Anterior cingulate cortex (tissue), 58 donors: ENCODE data around the gene MICAL3.

ENCODE experiments used
- DNase-seq, 58 donors: peaks; one replicate each; lab custom pipeline; 2025; lab: John Stamatoyannopoulos, UW

MICAL3 gene

GRCh38 chr22:17920992-17921650 is 103.2 kb downstream of the MICAL3 start:
- DNase-seq = no peak

DNA sequence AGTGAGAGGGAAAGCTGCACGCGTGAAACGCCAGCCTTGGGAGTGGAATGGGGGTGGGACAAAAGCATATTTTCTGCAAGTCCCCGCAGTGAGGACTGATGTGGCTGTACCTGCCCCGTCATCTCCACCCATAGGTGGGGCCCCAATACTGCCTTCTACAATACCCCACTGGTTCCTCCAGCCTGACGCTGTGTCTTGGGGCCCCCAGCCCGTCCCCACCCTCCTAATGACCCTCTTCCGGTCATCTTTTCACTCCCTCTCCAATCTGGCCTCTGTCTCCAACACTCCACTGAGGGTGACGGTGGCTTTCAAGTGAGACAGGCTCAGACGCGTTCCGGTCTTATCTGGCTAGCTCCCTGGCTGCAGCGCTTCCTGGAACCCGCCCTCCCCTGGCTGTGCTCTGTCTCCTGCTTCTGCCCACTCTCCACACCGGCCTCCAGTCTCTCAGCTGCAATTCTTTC is 104.2 kb downstream of the MICAL3 start:
- peak in 4 of 58 donors; percentile 16 to 34 (median 26) for DNase-seq

DNA sequence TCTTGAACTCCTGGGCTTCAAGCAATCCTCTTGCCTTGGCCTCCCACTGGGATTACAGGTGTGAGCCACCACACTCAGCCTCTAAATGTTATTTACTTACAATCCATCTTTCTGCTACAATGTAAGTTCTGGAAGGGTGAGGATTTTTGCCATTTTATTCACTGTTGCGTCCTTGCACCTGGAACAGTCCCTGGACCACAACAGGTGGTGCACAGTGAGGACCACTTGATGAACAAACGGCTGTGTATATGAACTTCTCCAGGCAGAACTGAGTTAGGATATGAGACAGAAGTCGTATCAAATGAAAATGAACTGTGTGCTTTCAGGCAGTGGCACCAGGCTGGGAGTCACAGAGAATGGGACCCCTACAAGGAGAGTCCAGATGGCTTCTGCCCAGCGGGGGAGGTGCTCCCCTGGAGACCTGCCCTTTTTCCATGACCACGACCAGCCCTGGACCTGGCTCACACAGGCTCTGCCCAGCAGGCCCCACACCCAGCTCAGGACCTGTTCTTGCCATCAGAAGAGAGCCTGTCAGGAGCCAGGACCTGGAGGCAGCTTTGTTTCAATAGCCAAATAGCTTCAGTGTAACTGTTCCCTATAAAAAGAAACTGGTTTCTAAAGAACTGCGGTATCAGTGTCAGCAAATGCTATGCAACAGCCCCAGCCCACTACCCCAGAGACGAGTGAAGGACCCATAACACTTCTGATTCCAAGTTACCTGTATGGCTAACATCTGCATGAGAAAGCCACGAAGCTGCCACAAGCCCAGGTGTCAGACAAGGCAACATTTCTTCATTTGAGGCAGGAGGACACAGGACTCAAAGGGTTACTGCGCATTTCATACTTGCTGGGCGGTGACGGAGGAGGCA is 104.9 kb downstream of the MICAL3 start:
- peak in 1 of 58 donors; percentile 23 for DNase-seq

GRCh38 chr22:17918840-17919239 is 105.5 kb downstream of the MICAL3 start:
- DNase-seq = no peak

DNA sequence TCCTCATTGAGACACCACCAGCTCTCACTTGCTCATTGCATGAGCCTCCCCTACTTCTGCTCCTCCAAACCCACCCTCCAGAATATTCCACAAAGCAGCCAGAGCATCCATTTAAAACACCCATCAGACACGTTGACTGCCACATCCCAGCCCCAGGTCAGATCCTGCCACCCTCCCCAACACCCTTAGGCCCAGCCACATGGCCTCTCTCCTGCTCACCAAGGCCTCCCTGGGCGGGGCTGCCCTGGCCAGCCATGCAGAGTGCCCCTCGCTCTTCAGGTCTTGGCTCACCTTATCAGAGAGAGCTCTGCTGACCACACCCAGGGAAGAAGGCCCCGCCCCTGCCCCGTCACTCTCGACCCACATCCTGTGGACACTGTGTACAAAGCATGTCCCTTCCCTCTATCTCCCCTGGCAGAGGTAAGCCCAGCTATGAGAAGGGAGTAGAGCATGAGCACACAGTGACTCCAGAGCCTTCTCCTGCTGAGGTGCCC is 106.8 kb downstream of the MICAL3 start:
- no peak for DNase-seq

DNA sequence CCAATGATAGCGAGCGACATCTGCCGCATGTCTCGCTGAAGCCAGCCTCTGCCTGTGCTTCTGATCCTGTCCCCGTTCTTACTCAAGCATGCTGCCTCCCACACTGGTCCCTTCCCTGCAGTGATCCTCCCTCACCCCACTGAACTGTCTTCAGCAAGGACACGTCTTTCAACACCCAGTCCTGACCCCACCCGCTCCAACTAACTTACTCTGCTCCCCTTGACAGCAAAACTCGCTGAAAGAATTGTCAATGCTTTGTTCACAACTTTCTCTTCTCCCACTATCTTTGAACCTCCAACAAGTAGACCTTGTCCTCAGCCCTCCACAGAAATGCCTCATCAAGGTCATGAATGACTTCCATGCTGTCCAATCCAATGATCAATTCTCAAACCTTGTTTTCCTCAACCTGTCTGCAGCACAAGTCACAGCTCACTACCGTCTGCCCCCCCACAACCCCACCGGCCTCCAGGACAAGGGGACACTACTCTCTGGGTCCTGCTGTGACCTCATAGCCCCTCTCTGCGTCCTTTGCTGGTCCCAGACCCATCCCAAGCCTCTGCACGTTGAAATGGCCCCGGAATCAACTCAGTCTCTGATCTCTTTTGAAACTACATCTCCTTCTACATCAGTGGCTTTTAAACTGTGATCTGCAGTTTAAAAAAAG is 108.0 kb downstream of the MICAL3 start:
- DNase-seq = no peak

GRCh38 chr22:17915676-17916075 is 108.7 kb downstream of the MICAL3 start:
- no peak for DNase-seq

DNA sequence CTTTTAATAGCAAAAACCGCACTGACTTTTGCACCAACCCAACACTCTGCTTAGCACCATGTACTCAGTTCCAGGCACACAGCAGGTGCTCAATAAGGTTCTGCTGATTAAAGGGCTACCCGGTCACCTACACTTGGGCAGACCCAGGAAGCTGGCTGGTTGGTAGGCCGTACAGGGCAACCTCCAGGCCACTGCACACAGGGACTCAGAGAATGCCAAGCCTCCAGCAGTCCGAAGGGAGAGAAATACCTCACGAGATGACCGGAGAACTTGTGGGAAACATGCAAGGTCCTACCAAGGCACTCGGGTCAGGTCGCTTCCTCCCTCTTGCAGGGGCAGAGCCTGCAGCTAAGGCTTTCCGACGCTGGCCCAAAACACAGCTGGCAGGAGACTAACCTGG is 109.2 kb downstream of the MICAL3 start:
- no peak for DNase-seq

DNA sequence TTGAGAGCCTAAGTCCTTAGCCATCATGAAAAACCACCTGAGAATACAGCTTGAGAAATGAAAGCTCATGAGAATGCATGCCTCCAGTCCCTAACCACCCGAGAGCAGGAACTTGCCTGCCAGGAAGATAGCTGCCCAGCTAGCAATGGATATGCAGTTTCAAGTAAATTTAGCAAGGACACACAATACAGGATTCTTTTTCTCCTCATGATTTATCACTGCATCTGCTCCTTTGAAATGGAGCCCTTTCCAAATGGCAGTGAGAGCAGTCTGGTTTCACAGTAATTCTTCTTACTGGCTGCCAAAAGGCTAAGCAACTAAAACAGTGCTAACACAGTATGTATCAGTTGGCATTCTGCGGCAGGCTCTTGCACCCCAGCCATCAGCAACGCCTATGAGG is 109.9 kb downstream of the MICAL3 start:
- DNase-seq = peak in 12 of 58 donors; percentile 12 to 68 (median 32)

GRCh38 chr22:17913801-17914347 is 110.5 kb downstream of the MICAL3 start:
- no peak for DNase-seq

DNA sequence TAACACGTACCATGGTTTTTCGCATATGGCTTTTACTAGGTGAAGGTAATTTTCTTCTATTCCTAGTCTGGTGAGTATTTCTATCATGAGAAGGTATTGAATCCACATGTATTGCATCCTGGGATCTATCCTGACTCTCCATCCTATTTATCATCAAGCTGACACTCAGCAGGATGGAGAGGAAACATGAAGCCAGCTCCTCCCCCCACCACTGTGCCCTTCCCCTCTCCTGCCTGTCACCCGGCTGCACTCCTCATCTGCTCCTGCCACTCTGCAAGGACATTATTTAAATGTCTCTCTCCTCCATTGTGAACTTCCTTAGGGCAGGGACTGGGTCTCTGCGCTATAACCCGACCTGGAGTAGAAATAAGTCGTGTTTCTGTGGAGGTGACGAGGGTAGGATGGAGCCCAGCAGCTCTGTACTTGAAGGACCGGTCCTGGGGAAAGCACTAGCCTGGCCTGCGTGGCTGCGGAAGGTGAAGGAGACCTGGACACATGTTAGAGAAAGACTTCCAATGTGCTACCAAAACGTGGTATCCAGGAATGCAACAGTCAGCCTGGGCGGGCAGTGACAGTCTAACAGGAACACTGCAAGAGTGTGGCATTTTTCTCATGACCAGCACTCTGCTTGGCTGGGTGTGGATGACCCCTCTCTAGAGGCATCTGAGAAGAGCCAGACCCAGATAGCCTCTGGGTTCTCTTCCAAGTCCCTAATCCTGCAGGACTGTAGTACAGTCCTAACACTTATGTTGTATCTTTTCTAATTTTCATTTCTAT is 111.2 kb downstream of the MICAL3 start:
- DNase-seq = no peak

DNA sequence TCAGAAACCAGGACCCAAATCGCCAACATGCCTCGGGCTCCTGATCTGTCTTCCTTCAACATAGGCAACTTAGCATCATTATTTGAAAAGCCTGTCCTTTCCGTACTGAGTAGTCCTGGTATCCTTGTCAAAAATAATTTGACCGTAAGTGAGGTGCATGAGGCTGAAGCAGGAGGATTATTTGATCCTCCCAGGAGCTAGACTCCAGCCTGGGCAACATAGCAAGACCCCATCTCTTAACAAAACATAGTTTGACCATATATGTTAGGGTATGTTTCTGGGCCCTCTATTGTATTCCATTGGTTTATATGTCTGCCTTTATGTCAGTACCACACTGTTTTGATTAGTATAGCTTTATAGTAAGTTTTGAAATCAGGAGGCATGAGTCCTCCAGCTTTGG is 112.5 kb downstream of the MICAL3 start:
- no peak for DNase-seq

GRCh38 chr22:17911312-17911705 is 113.1 kb downstream of the MICAL3 start:
- DNase-seq = no peak

DNA sequence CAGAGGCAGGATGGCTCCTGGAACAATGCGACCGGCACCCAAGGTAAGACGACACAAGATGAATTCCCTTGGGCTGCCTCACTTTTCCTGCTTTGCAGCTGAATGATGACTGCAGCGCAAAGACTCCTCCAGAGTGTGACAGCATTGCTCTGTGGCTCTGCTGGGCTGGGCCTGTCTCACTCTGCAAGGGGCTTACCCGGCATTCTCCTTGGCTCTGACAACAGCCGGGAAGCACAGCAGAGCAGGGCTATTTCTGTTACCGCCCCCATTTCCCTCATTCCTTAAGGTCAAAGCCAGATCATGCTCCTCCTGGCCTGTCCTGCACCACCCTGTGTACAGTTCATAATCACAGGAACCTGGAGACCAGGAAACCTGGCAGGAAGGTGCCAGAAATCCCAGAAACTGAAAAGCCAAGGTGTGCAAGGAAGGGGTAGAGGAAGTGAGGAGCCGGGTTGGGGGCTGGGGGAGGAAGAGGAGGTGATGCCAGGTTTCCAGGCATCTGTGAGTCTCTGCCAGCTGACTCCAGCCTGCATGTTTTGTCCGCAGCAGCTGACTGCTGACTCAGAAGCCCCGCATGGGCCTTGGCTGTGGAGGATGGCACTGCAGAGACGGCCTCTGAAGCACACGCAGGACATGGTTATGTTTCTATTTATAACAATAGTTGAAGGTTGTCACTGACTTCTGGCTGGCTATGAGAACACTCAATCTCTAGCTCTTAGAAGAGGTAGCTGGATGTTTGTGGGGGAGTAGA is 113.6 kb downstream of the MICAL3 start:
- peak in 54 of 58 donors; percentile 26 to 87 (median 72) for DNase-seq

DNA sequence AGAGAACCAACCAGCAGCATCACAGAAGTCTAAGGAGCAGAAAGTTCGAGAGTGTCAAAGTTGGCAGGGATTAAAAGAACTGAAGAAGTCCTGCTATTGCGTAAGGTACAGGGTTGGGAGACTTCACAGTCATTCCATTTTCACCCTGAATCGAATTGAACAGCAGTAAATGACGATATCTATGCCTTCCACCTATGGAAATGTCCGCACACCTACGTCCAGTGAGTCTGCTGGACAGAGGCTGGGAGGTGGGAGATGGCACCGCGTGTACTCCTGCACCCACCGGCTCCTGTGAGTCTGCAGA is 116.7 kb downstream of the MICAL3 start:
- DNase-seq = no peak

- DNase-seq = no peak
These were observed 117.2 kb downstream of the MICAL3 start for GRCh38 chr22:17906978-17907747.

DNA sequence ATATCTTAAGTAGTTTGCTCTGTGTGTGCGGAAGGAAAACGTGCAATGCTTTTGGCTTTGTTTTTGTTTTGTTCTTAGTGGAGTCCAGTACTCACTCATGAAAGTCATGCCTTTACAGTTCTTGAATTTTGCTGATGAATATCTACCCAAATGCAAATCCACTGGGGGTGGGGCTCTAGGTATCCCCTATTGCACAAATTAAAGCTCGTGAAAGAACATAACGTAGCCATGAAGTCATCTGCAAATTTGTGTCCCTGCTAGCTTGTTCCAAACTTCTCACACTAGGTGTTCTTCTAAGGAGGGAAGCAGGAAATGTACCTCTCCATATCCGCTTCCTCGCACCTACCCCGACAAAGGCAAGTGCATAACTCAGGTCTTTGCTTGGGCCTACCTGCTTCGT is 118.9 kb downstream of the MICAL3 start:
- DNase-seq = no peak

- peak in 25 of 58 donors; percentile 19 to 72 (median 38) for DNase-seq
These were observed 120.6 kb downstream of the MICAL3 start for GRCh38 chr22:17903564-17904295.
